GM19324 (cell line): Measurements from ENCODE around the gene LZTR1.
"Not testable (repeated sequence)": the region's sequence is repeated elsewhere in the genome, so short reads cannot be mapped to it uniquely, and the experiment has no call there.

Source experiments
- ATAC-seq: cut with Tn5 transposase; IDR thresholded peaks from one replicate; pipeline ENCODE4 v1.9.1; 2021; ENCODE audit warnings: mild to moderate bottlenecking, moderate library complexity; ENCODE audit not compliant: unreplicated experiment, low FRiP score

LZTR1 gene

DNA sequence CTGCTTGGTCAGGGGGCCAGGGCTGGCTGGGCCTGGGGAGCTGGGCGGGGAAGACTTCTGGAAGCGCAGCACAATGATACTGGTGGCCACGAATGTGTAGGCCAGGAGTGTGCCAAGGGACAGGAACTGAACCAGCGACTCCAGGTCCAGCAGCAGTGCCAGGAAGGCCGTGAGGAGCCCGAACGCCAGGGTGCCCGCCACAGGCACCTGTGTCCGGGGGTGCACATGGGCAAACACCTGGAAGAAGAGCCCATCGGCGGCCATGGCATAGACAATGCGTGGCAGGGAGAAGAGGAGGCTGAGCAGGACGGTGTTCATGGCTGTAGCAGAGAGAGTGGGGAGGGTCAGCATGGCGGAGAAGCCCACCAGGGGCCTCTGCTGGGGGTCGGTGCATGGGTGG lies 47.9 kb downstream of the LZTR1 start:
- ATAC-seq = no peak

DNA sequence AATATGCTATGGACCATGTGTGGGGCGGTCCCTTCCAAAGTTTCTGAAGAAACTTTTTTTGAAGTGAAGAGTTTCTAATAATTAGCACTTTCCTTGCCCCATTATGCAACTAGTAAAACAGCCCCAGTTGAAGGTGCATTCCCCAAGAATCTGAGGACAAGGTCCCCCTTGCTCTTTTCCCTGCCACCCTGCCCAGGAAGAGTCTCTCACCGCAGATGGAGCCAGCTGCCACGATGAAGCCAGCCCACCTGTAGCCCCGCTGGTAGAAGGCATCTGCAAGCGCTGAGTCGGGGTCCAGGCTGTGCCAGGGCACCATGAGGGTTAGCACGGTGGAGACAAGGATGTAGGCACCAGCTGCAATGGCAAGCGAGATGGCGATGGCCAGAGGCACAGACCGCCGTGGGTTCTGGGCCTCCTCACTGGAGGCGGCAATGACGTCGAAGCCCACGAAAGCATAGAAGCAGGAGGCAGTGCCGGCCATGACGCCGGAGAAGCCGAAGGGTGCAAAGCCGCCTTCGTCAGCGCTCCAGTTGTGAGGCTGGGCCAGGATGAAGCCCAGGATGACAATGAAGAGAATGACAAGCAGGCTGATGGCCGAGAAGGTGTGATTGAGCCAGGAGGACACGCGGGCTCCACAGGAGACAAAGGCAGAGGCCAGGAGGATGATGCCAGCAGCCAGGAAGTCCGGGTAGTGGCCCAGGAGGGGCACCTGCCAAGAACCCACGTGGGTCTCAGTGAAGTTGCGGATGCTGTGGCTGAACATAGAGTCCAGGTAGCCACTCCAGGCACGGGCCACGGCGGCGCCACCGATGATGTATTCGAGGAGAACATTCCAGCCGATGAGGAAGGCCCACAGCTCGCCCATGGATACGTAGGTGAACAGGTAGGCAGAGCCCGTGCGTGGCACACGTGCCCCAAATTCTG lies 48.8 kb downstream of the LZTR1 start:
- no peak for ATAC-seq

DNA sequence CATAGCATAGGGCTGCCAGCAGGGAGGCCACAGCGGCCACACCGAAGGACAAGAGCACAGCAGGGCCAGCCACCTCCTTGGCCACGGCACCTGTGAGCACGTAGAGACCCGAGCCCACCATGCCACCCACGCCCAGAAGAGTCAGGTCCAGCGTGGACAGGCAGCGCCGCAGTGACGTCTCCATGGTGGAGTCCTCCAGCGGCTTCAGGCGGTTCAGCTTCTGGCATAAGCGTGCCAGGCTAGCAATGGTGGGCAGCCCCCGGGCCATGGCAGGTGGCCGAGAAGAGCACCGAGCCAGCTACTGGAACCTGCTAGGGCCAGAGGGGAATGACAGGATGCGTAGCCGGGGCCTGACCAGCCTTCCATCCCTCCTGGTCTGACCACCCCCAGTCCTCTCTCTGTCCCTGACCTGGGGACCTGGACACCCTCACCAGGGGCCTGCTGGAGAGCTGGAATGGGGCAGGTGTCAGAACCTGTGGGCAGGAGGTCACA lies 49.5 kb downstream of the LZTR1 start:
- no peak for ATAC-seq

- ATAC-seq = no peak
These were observed 50.2 kb downstream of the LZTR1 start, which contains the start of gene SLC7A4 for GRCh38 chr22:21032037-21032867. SLC7A4 (minus strand) TSS chr22:21032561; CDS start chr22:21031812, 749 bp downstream.

DNA sequence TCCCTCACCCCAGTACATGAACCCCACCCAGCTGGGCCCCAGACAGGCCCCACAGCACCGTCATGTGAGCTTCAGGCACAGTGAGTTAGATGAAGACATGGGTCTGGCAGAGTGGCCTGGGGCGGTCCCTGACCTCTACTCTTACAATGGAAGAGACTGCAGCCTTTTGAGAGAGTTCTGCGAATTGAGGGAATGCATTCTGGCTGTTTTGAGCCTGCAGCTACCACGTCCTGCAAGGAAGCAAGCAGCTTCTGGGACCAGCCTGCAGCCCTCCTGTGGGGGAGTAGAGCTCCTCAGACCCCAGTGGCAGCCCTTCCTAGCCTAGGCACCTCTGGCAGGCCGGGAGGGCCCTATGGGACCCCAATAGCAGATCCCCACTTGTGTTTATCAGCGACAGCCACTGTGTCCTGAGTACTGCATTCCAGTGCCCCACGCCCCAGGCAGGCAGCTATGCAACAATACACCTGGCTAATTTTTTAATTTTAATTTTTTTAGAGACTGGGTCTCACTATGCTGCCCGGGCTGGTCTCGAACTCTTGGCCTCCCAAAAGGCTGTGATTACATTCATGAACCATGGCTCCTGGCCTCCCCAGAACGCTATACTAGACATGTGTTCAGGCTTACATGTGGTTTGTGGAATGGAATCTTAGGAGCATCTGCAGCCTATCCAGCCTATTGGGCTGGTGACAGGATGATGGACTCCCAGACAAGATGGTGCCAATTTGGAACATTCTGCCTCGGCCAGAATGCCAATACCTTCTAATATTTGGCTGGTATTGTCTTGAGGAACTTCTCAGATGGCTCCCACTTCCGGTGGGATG lies 51.0 kb downstream of the LZTR1 start:
- ATAC-seq = no peak

DNA sequence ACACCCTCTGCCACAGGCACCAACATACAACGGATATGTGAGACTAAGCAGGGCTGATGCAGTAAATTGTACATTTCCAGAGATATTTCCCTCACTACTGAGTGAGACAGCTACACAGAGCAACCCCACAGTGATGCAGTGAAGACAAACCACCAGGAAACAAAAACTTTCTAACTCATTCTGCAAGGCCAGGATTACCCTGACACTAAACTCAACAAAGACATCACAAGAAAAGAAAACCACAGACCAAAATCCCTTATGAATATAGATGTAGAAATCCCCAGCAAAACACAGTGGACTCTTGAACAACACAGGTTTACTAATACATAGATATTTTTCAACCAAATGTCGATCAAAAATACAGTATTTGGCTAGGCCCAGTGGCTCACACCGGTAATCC lies 51.8 kb downstream of the LZTR1 start:
- no peak for ATAC-seq

- ATAC-seq = no peak
These were observed 52.9 kb downstream of the LZTR1 start for GRCh38 chr22:21034989-21035388.

GRCh38 chr22:21038405-21038804 lies 56.3 kb downstream of the LZTR1 start:
- ATAC-seq = no peak

- ATAC-seq = not testable (repeated sequence)
These were observed 57.1 kb downstream of the LZTR1 start for GRCh38 chr22:21039158-21039557.

DNA sequence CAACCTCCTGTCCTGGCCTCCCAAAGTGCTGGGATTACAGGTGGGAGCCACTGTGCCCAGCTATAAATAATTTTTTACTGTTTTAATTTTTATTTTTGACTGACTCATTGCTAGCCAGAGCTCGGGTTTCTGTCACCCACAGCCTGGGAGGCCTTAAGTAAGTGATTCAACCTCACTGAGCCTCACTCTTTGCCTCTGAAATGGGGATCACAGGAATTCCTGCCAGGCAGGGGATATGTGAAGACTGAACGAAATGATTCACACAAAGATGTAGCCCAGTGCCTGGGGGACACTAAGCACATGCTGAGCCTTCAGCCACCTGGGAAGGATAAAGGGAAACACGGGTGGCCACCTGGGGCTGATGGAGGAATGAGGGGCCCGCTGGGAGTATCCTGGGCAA lies 59.8 kb downstream of the LZTR1 start:
- ATAC-seq = no peak

GRCh38 chr22:21042978-21043859 lies 61.1 kb downstream of the LZTR1 start:
- ATAC-seq = no peak

DNA sequence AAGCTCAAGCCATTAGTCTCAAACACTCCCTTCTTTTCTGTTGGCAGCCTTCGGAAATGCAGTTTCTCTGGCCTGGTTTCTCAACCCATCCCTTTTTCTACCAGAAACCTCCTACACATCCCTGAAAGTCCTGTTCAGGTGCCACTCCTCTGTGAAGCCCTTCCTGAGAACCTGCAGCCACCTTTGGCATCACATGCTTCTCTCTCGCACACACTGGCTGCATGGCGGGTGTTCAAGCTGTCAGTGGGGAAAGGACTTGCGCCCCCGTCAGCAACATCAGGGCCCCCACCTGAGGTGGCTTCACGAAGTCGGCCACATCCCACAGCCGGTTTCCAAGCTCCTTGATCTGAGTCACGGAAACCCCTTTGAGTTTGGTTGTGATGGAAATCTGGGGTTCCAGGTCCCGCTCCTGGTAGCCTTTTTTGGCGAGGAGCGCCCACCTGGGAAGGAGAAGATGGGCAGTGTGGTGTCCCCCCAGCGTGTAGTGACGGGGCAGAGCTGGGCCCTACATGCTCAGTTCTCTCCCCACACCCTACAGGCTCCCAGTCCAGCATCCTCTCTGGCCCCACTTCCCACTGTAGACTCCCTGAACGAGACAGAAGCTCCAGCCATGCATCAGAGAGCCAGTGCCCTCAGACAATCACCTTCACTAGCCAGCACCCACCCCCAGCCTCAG lies 61.9 kb downstream of the LZTR1 start:
- no peak for ATAC-seq

GRCh38 chr22:21044931-21045584 lies 63.0 kb downstream of the LZTR1 start:
- no peak for ATAC-seq

DNA sequence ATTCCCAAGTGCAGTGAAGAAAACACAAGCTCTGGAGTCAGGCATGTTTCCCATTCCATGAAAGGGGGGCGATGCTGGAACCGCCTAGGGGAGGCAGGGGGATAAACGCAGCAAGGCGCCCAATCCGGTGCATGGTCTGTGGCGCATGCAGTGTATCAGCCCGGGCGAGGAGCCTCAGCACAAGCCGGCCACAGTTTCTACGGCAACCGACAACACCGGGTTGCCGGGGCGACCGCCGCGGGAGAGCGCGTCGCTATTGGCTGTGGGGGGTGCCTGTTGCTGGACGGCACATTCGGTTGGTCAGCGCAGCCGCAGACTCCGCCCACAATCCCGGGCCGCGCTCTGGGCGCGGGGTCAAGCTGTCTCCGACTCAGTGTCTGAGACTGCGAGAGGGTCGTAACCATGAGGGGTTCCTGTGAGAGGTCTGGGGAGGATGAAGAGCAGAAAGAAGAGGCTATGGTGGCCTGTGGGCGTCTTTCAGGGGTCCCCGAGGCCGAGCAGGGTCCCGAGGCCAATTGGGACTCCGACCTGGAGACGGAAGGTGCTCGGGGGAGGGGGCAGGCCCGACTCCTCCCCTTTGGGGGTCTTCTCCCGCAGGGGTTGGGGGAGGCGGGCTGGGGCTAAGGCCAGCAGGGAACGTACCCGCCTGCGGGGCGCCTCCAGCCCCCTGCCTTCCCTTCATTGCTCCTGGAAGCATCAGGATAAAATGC lies 63.6 kb downstream of the LZTR1 start, which contains the start of gene LRRC74B:
LRRC74B (plus strand) TSS at position 362 of the 710 bp plus-strand sequence; CDS start at position 403, 41 bp downstream.
- peak; percentile 76 for ATAC-seq

- no peak for ATAC-seq
These were observed 65.1 kb downstream of the LZTR1 start for GRCh38 chr22:21047035-21047661.

GRCh38 chr22:21047730-21048129 lies 65.6 kb downstream of the LZTR1 start:
- ATAC-seq = no peak

GRCh38 chr22:21048448-21048847 lies 66.4 kb downstream of the LZTR1 start:
- ATAC-seq = not testable (repeated sequence)
